GM19452 (cell line): ENCODE measurements around the gene HSD17B2.

Source experiments
- ATAC-seq: cut with Tn5 transposase; IDR thresholded peaks from one replicate; pipeline ENCODE4 v1.9.1; 2021; ENCODE audit not compliant: unreplicated experiment

The HSD17B2 gene

DNA sequence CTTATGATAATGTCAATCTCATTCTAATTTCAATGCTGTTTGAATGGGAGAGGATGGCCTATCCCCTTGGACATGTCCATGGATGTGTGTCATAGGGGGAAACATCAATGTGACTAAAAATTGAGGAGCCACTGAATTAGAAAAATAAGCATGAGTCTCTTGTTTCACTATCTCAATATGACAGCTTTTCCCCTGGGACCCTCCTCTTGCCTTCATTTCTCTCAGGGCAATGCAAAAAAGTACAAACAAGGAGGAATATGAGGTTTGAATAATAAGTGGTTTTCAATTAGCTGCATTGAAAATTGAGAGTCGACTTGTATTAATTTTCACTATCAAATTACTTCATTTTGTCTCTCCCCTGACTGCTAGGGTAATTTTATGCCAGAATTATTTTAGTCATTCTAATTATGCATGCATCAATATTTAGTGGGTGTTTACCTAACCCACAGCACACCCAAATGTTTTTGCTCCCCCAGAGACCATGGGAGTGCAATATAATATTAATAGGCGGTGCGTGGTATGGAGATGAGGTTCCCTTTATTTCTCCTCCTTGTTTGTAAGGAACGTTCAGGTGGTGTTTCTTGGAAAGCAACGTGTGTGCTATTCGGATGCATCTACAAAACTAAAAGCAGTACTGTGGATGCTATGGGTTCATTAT, 17.0 kb upstream of the HSD17B2 start:
- no peak for ATAC-seq

DNA sequence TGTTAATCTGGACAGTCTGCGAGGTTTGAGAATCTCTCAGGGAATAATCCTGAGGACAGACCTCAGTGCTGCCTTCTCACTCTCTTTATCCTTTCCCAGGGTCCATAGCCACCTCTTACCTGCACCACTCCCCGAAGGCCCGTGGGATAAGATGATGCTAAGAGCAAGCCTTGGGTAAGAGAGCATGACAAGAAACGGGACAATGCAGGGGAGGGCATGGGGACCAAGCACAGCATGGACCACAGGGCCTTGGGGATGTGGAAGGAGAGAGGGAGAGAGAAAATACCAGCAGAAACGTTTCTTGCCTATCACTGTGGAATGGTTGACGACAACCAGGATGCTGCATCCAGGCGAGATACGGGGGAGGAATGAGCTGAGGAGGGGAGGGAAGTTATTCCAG, 15.5 kb upstream of the HSD17B2 start:
- no peak for ATAC-seq

DNA sequence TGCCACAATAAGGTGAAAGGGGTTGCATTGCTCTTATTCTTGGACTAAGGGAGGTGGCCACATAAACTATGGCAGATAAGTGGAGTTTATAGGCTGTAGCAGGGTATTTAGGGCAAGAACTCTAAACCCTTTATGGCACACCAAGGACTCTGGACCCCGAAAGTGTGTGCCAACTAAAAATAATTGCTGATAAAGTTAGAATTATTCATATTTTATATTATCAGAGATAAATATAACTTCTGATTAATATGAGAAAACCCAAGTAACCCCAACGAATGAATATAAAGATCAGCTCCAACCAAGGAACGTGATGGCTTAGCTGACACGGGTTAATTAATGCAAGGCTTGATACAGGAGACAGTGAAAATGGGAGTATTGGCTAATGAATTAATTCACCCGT, 15.0 kb upstream of the HSD17B2 start:
- ATAC-seq: no peak

DNA sequence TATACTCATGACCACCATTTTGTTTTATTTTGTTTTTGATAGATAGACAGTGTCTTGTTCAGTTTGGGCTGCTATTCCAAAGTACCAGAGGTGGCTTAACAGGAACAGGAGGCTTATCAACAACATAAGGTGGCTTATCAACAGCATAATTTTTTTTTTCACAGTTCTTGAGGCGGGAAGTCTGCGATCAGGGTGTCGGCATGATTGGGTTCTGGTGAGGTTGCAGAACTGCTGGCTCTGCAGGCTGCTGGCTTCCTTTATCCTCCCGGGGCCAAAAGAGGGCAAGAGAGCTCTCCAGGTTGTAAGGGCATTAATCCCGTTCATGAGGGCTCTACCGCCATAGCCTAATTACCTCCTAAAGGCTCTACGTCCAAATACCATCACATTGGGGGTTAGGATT, 11.8 kb upstream of the HSD17B2 start:
- ATAC-seq: no peak

DNA sequence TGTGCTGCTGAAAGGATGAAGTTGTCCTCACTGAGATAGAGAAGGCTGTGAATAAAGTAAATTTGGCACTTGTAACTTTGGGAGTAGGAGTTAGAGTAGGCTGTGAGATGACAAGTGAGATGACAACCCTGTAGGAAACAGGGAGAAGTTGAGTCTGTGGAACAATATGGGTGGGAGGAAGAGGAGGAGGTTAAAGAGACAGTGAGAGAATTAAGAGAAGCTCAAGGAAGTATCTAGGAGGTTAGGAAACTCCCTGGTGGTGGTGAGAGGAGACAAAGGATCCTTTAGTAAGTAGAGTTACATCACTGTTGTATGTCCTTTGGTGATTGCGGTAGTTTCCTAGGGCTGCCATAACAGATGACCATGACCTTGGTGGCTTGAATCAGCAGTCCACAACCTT, 10.7 kb upstream of the HSD17B2 start:
- no peak for ATAC-seq

DNA sequence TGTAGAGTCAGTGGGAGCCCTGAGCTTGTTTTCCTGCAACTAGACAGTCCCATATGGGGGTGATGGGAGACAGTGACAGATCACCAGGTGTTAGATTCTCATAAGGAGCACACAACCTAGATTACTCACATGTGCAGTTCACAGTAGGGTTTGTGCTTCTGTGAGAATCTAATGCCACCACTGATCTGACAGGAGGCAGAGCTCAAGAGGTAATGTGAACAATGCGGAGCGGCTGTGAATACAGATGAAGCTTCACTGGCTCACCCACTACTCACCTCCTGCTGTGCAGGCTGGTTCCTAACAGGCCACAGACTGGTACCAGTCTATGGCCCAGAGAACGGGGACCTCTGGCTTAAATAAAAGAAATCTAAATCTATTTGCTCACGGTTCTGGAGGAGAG, 10.2 kb upstream of the HSD17B2 start:
- no peak for ATAC-seq

DNA sequence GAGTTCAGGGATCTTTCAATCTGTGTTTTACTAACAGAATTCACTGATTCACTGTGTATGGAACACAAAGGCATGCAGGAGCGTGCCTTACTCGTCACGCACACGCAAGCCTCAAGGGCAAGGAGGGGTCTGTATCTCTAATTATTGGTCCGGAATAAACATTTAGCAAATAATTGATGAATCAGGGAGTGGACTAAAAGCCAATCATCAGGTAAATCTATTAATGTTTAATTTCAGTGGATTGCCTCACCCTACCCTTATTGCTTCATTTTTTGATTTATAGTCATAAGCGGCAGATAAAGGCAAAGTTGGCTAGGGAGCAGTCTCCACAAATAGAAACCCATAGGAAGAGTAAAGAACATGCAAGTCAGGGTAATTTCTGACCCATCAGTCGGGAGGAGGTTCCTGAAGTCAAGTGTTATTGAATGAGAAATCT, 7.4 kb upstream of the HSD17B2 start:
- no peak for ATAC-seq

DNA sequence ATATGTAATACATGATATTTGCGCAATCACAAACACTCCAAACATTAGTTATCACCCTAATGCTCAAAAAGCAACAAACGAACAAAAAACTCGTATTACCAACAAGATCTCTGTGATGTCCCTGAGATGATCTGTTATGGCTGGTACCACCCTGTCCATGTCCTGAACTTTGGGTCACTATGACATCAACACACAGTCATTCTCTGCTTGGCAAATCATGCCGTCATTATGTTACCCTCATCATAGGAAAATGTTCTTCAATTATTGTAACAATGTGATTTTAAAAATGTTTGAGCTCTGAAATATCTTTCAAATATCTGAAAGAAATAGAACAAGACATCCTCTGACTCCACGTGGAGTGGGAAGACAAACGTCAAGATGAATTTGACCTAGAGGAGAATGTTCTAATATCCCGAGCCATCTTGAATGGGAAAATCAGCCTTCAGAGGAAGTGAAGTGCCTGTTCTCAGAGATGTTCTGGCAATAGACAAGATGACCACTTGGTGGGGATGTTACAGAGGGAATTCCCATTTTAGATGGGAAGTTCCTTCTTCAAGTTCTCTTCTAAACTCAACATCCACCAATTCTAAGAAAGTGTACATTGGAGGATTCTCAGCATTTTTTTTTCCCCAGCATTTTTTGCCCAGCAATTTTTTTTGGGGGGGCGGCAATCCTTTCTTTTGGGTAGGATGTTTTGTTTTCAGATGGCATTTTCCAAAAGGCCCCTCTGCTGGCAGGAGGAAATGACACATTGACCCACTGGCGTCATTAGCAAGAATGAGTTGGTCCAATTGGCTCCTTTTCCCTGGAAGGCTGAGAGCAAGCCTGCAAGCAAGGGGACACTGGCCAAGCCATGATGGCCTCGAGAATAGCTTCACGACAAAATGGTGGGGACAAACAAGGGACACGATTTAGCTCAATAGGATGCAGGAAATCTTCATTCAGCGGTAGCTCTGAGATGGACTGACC, 3.7 kb upstream of the HSD17B2 start:
- no peak for ATAC-seq

DNA sequence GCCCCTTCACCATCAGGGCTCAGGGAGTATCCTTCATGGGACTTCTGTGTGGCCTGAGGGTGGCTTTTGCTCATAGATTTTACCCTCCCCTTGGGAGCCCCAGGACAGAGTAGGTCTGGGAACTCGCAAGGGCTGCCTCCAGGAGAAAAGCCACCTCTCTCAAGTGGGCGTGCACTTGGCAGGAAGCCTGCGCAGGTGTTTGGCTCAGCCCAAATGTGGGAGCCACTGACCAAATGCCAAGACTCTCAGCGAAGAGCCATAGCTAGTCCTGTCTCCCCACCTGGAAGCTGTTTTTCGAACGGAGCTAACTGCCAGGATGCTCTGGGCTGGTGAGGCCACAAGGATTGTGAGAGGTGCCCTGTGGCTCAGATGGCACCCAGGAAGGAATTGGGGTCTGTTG, 2.0 kb upstream of the HSD17B2 start:
- ATAC-seq: no peak

DNA sequence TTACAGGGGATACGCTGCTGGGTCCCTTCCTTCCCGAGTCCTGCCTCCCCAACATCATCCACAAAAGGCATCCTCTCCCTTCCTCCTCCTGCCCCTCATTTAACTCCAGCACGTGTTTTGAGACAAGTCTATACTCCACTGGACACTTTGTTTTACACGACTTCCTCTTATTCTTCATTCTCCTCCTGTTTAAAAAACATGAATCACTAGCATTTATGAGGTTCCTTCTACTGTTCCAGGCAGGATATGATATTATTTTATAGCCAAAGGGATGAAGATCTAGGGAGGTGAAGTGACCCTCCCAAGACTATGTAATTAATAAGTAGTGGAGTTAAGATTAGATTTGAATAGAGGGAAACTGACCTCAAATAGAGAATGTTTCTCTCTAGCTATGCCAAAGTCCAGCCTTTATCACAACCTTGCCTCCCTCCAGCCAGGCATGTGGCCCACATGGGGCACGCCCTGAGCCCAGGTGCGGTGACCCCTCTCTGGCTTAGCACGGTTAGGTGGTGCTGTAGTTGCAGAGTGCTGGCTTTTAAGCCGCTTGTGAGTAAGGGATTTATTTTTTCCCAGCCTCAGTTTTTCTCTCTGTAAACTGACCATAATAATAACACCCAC, 1.3 kb upstream of the HSD17B2 start:
- no peak for ATAC-seq

DNA sequence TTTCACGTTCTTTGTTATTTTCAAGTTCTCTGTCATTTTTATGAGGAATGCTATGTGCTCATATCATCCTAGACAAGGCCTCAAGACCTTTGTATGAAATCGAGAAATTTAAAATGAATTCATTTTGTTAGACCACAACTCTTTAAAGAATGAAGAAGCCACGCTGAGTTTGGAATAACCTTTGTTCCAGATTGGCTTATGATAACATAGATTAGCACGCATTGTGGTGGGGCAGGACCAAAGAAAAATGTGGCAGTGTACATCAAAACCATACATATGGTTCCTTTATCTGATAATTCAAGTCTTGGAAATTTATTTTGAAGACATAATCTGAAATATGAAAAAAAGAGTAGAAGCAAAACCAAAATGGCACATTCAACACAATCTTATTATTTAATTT, 2.2 kb downstream of the HSD17B2 start:
- no peak for ATAC-seq

DNA sequence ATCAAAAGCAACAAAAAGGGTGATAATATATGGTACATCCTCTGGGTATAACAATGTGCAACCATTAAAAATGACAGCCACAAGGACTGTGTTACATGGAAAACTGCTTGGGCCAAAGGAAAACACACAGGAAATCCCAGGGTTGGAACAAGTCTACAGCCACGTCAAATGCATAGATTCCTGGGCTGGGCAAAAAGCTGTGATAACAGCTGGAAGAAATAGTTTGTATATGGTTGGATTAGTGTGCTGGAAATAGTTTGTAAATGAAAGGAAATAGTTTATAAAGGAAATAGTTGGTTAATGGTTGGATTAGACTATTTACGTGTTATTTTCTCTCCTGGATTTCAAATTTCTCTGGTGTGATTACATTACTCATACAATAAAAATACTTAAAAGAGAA, 2.6 kb downstream of the HSD17B2 start:
- no peak for ATAC-seq

DNA sequence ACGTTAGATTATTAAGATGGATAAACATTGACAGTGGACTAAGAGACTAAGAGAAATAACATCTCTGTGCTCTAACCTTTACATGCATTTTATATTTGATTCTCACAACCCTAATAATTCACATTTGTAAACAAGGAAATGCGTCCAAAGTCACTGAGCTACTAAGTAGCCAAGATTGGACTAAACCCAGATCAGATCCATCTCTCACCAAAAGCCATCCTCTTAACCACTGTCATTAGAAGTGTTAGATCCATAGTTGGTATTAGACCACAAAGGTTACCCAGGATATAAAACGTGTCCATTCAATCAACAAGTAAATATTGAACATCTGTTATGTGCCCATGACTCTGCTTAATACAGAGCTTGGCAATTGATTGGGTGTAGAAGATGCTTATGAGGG, 5.2 kb downstream of the HSD17B2 start:
- ATAC-seq: no peak

DNA sequence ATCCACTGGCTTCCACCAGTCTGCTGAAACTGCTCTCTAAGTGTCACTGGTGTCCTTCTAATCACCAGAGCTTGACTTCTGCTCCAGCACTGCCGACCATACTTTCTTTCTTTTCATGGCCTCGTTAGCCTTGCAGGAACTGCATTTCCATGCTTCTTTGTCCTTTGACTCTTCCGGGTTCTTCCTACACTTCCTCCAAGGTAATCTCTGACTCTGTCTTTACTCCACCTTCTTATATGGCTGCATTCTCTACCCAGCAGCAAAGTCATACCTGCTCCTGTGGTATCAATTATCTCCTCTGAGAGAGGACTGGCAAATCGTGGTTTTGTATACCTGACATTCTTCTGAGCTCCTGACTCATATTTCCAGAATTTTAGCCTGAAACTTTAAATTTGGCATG, 6.5 kb downstream of the HSD17B2 start:
- ATAC-seq: no peak

DNA sequence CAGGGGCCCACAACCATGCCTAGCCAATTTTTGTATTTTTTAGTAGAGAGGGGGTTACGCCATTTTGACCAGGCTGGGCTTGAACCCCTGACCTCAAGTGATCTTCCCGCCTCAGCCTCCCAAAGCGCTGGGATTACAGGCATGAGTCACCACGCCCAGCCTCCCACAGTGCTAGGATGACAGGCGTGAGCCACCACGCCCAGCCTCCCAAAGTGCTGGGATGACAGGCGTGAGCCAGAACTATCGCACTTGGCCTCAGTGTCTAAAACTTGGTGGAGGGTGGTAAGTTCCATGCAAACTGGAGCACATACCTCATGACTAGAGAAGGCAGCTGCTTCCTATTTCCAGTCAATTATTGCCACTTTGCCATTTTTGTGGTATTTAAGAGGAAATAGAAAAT, 7.1 kb downstream of the HSD17B2 start:
- no peak for ATAC-seq

DNA sequence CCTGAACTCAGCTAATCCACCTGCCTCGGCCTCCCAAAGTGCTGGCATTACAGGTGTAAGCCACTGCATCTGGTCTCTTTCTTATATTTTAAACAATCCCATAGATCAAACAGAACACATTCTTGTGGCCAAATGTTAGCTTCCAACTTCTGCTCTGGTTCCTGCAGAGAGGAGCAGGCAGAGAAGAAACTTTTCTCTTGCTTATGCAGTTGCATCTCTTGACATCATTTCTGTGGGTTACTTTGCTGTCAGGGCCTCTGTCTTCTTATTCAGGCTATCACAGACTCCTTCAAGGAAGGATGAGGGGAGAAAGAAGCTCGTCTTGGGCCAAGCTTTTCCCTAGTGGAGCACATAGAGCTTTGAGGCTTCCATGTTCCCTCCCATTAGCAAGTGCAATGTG, 7.8 kb downstream of the HSD17B2 start:
- ATAC-seq: no peak

DNA sequence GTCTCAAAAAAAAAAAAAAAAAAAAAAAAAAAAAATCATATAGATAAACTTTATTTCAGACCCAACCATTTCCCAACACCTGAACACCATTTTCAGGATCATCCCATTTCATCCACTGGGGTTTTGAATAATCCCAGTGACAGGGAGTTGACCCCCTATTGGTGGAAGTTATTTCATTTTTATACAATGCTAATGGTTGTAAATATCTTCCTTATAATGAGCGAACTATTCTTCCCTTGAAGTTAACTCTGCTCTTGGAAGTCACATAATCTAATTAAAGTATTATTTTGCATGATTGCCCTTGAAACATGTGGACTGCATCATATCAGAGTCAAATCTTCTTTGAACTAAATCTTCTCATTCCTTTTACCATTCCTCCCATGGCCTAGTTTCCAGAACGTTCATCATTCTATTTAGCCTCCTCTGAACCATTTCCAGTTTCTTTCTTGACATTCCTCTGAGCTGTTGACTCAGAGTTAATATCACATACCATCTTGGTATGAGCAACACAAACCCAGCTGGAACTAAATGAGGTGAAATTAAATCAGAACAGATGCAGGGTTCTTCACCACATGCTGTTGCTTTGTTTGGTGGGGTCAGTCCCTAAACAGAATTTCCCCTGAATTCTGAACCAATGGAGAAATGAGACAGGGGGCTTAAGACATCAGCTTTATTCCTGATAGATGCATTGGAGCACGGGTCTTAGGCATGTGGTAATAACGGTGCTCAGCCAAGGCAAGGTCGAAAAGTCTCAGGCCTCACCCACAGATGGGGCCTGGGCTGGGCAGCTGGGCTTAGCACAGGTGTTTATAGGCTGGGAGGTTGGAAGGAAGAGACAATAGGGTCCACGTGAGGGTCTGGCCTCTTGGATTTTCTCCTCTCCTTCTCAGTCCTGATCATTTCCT, 8.9 kb downstream of the HSD17B2 start:
- ATAC-seq: no peak

DNA sequence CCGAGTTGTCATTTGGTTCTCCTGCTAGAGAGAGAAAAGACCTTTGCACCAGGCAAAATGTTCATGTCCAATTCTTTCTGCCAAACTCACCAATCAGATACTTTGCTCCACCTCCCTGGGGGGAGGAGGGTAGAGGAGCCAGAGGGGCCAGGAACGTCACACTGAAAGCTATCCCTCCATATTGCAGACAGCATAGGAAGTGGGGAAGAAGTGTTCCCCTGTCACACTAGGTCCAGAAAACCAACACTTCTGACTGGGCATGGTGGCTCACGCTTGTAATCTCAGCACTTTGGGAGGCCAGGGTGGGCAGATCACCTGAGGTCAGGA, 9.5 kb downstream of the HSD17B2 start:
- ATAC-seq: no peak

DNA sequence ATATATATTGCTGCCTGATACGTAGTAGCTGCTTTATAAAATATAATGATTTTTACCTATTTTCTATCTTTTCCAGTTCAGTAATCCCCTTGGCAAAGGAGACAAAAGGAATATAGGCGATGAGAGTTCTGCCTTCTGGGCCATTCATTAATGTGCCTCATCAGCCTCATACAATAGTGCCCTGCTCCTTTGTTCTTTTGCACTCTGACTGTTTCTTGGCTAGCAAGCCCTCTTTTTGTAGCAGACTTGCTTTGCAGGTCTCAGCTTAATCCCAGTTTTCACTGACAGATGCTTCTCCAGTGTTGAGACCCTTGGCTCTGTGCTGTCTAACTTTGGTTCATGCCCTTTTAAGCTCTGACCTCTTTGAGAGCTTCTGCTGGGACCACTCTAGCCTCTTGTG, 10.4 kb downstream of the HSD17B2 start:
- ATAC-seq: no peak

DNA sequence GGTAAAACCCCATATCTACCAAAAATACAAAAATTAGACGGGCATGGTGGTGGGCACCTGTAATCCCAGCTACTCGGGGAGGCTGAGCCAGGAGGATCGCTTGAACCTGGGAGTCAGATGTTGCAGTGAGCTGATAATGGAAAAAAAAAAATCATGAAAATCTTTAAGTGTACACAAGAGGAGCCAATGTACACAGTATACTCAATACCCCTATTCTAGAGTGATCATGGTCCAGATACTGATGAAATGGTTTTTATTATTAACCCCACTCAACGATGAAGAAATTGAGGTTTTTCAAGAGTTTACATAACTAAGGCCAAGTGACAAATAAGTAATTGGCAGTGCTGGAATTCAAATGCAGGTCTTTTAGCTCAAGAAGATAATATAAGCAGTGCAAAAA, 11.5 kb downstream of the HSD17B2 start:
- no peak for ATAC-seq

DNA sequence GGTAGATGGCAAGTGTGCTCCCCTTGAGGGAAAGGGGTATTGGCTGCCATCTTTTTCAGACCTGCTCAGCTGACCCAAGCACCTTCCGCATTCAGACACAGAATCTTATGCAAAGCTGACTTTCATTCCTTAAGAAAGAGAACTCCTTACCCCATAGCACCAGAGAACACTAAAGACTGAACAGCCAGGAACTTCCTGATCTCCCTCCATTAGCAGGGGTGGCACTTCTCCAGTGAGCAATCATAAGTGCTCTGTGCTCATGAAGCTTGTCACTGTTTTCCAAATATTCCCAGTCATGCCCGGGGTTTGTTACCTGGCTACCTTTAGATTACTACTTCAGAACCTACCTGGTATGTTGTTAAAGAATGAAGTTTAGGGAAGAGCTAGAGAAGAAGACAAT, 11.9 kb downstream of the HSD17B2 start:
- no peak for ATAC-seq
